ENCODE data around the gene TIGIT.

TIGIT gene

GRCh38 chr3:114355653-114356052 lies 61.8 kb downstream of the TIGIT start:
- no peak for DNase-seq

- no peak for DNase-seq
These were observed 62.2 kb downstream of the TIGIT start for GRCh38 chr3:114356066-114356465.

GRCh38 chr3:114356525-114356924 lies 62.7 kb downstream of the TIGIT start:
- no peak for DNase-seq

All from activated CD4-positive, alpha-beta T cell treated with anti-CD3 and anti-CD28 coated beads, Interleukin-2, Interleukin-6, amounts not matched to agents 100 ng/mL and 50 ng/mL, durations not matched to agents 16 hours and 8 hours (primary cell).